H1 (cell line): ENCODE results near the gene TMEM107. TPM values are rescaled to one million over a fixed set of nuclear protein-coding genes. Genes with fewer than 3 reads are reported as not detected.

Experiments
- ASH2L ChIP-seq: fragments of 200-600, 300-600 bp; sonication (generic); IDR thresholded peaks from one replicate; pipeline ENCODE4 v1.7.1; 2017; ENCODE audit warnings: low read length
- CBX8 ChIP-seq: fragments of 300-800, 300-1000 bp; sonication (generic); IDR thresholded peaks from 2 replicates; pipeline ENCODE4 v1.7.1; 2016; ENCODE audit warnings: low read depth, low read length, borderline replicate concordance
- KDM1A ChIP-seq: fragments of 200-600, 300-600 bp; sonication (generic); IDR thresholded peaks from 2 replicates; pipeline ENCODE4 v1.7.1; 2016; ENCODE audit warnings: mild to moderate bottlenecking, low read length, borderline replicate concordance
- RNF2 ChIP-seq: fragments of 200-900, 300-1000 bp; sonication (generic); IDR thresholded peaks from 2 replicates; pipeline ENCODE4 v1.7.1; 2016; ENCODE audit warnings: borderline replicate concordance, low read depth, mild to moderate bottlenecking, antibody characterized with exemption, low read length; ENCODE audit not compliant: poor library complexity, severe bottlenecking; ENCODE audit errors: missing control alignments
- TAF7 ChIP-seq: optimal IDR thresholded peaks from 2 replicates; pipeline ENCODE3; 2011; ENCODE audit warnings: low read depth, mild to moderate bottlenecking, inconsistent platforms, low read length, moderate library complexity, borderline replicate concordance
- polyA plus RNA-seq, 7 experiments: library from polyadenylated mRNA; depleted of rRNA in 3 of 7; stranded (reverse) in 5 of 7; unstranded in 2 of 7; fragments of >200 nt in 5 of 7; fragments of 200-250 nt in 2 of 7; gene quantifications; 1 replicate in 5 of 7; 2 replicates in 1 of 7; 4 replicates in 1 of 7; pipeline versions ENCODE4 v1.2.1 to v1.2.3, GENCODE V29; 2011 to 2013; ENCODE audit warnings: missing spikeins in 2 of 7, mixed read lengths in 2 of 7
- total RNA-seq: library from RNA; stranded (reverse); fragmentation: NEBNext Ultra II Directional; extraction: Animal tissue kit (Norgen Biotek cat#: 25700); gene quantifications from 2 replicates; pipeline ENCODE4 v1.2.1, GENCODE V29; 2021
- TF ChIP-seq, protein P1 (sequence below): IDR thresholded peaks from 2 replicates; pipeline ENCODE4 v1.6.1; 2012; ENCODE audit warnings: inconsistent platforms

TMEM107 gene
- total and polyA plus RNA-seq, 2 of the 8 experiments (the other 6 are each of a cell fraction or from before 2014, with no cell fraction given) = 17.3 to 21.5 TPM

DNA sequence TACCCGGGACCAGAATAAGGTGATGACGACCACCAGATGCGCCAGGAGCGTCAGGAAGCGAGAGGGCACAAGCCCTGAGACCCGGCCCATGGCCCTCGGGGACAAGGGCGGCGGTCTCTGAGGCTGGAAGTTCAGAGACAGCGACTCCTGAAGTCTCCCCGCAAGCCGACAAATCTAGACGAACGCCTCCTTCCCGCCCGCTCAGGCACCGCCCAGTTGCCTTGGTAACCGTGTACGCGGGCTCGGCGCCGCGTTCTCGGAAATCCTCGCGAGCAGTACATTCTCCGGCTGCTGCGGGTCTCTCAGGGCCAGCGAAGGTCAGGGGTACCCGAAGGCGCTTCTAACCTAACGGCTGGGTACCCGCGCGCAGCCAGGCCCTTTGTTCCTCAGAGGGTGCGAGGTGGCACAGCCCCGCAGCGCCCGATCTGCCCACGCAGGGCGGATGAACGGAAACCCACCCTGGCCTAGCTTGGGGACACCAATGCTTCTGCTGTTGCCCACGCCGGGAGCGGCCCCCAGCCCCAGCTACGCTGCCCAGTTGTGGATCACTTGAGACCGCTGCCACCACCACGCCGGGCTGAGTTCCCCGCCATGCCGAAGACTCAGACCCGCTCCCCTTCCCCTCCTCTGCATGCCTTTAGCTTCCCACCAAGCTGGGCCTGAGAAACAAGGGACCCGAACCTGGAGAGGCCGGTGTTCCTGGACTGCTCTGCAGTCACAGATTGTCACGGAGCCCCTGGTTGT, at the start of gene TMEM107 (continued):
- TF ChIP-seq, protein P1, sequence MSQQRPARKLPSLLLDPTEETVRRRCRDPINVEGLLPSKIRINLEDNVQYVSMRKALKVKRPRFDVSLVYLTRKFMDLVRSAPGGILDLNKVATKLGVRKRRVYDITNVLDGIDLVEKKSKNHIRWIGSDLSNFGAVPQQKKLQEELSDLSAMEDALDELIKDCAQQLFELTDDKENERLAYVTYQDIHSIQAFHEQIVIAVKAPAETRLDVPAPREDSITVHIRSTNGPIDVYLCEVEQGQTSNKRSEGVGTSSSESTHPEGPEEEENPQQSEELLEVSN = peak; percentile 46
- TF ChIP-seq ASH2L = peak; percentile 43
- TF ChIP-seq KDM1A = no peak
- no peak for TF ChIP-seq CBX8
- TF ChIP-seq RNF2 = no peak
- TF ChIP-seq TAF7 = no peak
